GM23338 (cell line): Measurements from ENCODE around the gene FAM171A1. TPM values are rescaled to one million over a fixed set of nuclear protein-coding genes. Genes with fewer than 3 reads are reported as not detected.

Source experiments
- ATAC-seq: fragments of 200-7000 bp; cut with Tn5 transposase; 3 replicates; pipeline ENCODE4 v1.9.1; 2020
- DNase-seq: peaks from one replicate; pipeline ENCODE4 v3.0.0-alpha.2; 2015; ENCODE audit warnings: low spot score
- H2AFZ ChIP-seq: fragments of 200-600 bp; sonication (generic); 2 replicates; pipeline ENCODE4 v1.8.0; 2016; ENCODE audit warnings: antibody characterized with exemption, mild to moderate bottlenecking, moderate library complexity
- H3F3A ChIP-seq: fragments of 200-600 bp; sonication (generic); replicated peaks from 2 replicates; pipeline ENCODE4 v1.8.0; 2017; ENCODE audit warnings: antibody characterized with exemption, mixed run types, low read depth
- H3K27ac ChIP-seq: fragments of 200-600 bp; sonication (generic); 2 replicates; pipeline ENCODE4 v1.6.1; 2016; ENCODE audit warnings: low read depth
- H3K27me3 ChIP-seq: fragments of 200-600 bp; sonication (generic); 2 replicates; pipeline ENCODE4 v1.8.0; 2016; ENCODE audit warnings: mild to moderate bottlenecking, mixed run types, moderate library complexity; ENCODE audit not compliant: insufficient read depth
- H3K36me3 ChIP-seq: fragments of 200-600 bp; sonication (generic); 2 replicates; pipeline ENCODE4 v1.8.0; 2016; ENCODE audit warnings: mild to moderate bottlenecking; ENCODE audit not compliant: insufficient read depth
- H3K4me1 ChIP-seq: fragments of 200-600 bp; sonication (generic); 2 replicates; pipeline ENCODE4 v1.8.0; 2016; ENCODE audit warnings: mild to moderate bottlenecking, moderate library complexity; ENCODE audit not compliant: insufficient read depth
- H3K4me2 ChIP-seq: fragments of 200-600 bp; sonication (generic); 2 replicates; pipeline ENCODE4 v1.7.1; 2017; ENCODE audit warnings: mixed run types
- H3K4me3 ChIP-seq: fragments of 200-600 bp; sonication (generic); 2 replicates; pipeline ENCODE4 v1.6.1; 2016; ENCODE audit warnings: mixed run types
- H3K79me2 ChIP-seq: fragments of 200-600 bp; sonication (generic); replicated peaks from 2 replicates; pipeline ENCODE4 v1.8.0; 2017; ENCODE audit warnings: mild to moderate bottlenecking; ENCODE audit not compliant: insufficient read depth
- H3K9me2 ChIP-seq: fragments of 200-600 bp; sonication (generic); 2 replicates; pipeline ENCODE4 v1.8.0; 2017; ENCODE audit not compliant: insufficient read depth
- H4K20me1 ChIP-seq: fragments of 200-600 bp; sonication (generic); replicated peaks from 2 replicates; pipeline ENCODE4 v1.8.0; 2017; ENCODE audit warnings: mild to moderate bottlenecking; ENCODE audit not compliant: insufficient read depth
- H3K27ac Mint-ChIP-seq: 2 replicates; pipeline ENCODE4 v1.8.0; 2020; ENCODE audit warnings: inconsistent platforms, mild to moderate bottlenecking, moderate library complexity, mixed read lengths
- H3K27me3 Mint-ChIP-seq: 3 replicates; pipeline ENCODE4 v1.8.0; 2022; ENCODE audit warnings: low read depth, mild to moderate bottlenecking, moderate library complexity, mixed read lengths, inconsistent platforms; ENCODE audit not compliant: insufficient read depth, poor library complexity
- H3K36me3 Mint-ChIP-seq: 3 replicates; pipeline ENCODE4 v1.8.0; 2021; ENCODE audit warnings: low read depth, mild to moderate bottlenecking, inconsistent platforms, moderate library complexity, mixed read lengths
- H3K4me1 Mint-ChIP-seq: 3 replicates; pipeline ENCODE4 v1.8.0; 2020; ENCODE audit warnings: mild to moderate bottlenecking, inconsistent platforms, mixed read lengths
- H3K4me3 Mint-ChIP-seq: 3 replicates; pipeline ENCODE4 v1.8.0; 2021; ENCODE audit warnings: moderate library complexity, mild to moderate bottlenecking, inconsistent platforms, mixed read lengths
- H3K9me3 Mint-ChIP-seq: 3 replicates; pipeline ENCODE4 v1.8.0; 2020; ENCODE audit warnings: moderate library complexity, mild to moderate bottlenecking, inconsistent platforms, mixed read lengths
- CTCF ChIP-seq, 2 experiments: fragments of 200-600 bp in 1 of 2; sonication (generic) in 1 of 2; conservative IDR thresholded peaks; 2 replicates each; pipeline versions ENCODE4 v1.5.1 to v1.6.1; 2016 to 2017; ENCODE audit warnings: antibody characterized with exemption in 2 of 2, low read depth in 2 of 2, mild to moderate bottlenecking in 2 of 2, moderate library complexity in 1 of 2
- EZH2 ChIP-seq: fragments of 200-600 bp; sonication (generic); IDR thresholded peaks from one replicate; pipeline ENCODE4 v1.8.0; 2017; ENCODE audit warnings: antibody characterized with exemption, mild to moderate bottlenecking, low read depth; ENCODE audit not compliant: unreplicated experiment
- EZH2phosphoT487 ChIP-seq: fragments of 200-600 bp; sonication (generic); IDR thresholded peaks from one replicate; pipeline ENCODE4 v1.8.1; 2018; ENCODE audit warnings: antibody characterized with exemption; ENCODE audit not compliant: unreplicated experiment
- JUNB ChIP-seq: IDR thresholded peaks from one replicate; pipeline ENCODE4 v1.6.1; 2016; ENCODE audit warnings: antibody characterized with exemption; ENCODE audit not compliant: unreplicated experiment
- NANOG ChIP-seq: IDR thresholded peaks from 2 replicates; pipeline ENCODE4 v1.6.1; 2016; ENCODE audit warnings: antibody characterized with exemption, borderline replicate concordance
- STAT1 ChIP-seq: IDR thresholded peaks from one replicate; pipeline ENCODE4 v1.6.1; 2016; ENCODE audit warnings: antibody characterized with exemption; ENCODE audit not compliant: unreplicated experiment
- ZNF331 ChIP-seq: fragments of 250-450 bp; sonication (Bioruptor Pico); IDR thresholded peaks from 2 replicates; pipeline ENCODE4 v1.5.0; 2020; ENCODE audit warnings: low read depth, mild to moderate bottlenecking, moderate library complexity
- ZNF462 ChIP-seq: fragments of 250-450 bp; sonication (Bioruptor Pico); IDR thresholded peaks from 2 replicates; pipeline ENCODE4 v1.5.0; 2020; ENCODE audit warnings: mild to moderate bottlenecking, moderate library complexity
- polyA plus RNA-seq: library from polyadenylated mRNA; unstranded; fragments of >200 nt; fragmentation: Nextera tagmentation; extraction: Ambion mirVana; gene quantifications from 2 replicates; pipeline ENCODE4 v1.2.1, GENCODE V29; 2016
- total RNA-seq: library from RNA; depleted of rRNA; stranded (reverse); fragments of >200 nt; shearing (Covaris generic); gene quantifications from 2 replicates; pipeline ENCODE4 v1.2.3, GENCODE V29; 2014

FAM171A1 gene
- total and polyA plus RNA-seq, 2 experiments from 2014 or later: 11.3 to 32.2 TPM

- ATAC-seq (peak; percentile 54), DNase-seq (peak; percentile 37)
- H3K27me3 ChIP-seq: peaks cover 20% of the 10 kb centered on the region; the same call in 1 of the 2 replicates
- peaks cover 14% of the 10 kb centered on the region for H3K27me3 Mint-ChIP-seq
- H3K4me3 Mint-ChIP-seq: peak overlapping the region; percentile 88
- H3K79me2 ChIP-seq: peaks cover 50% of the 10 kb centered on the region
- peak overlapping the region; percentile 87 for H2AFZ ChIP-seq
- peaks cover 3% of the 10 kb centered on the region; the same call in 1 of the 3 replicates for H3K9me3 Mint-ChIP-seq
- peaks cover 4% of the 10 kb centered on the region; the same call in 1 of the 2 replicates for H4K20me1 ChIP-seq
- no peaks in the 10 kb centered on the region; the same call in 1 of the 2 replicates for H3K36me3 ChIP-seq
- peaks cover 5% of the 10 kb centered on the region; the same call in 1 of the 2 replicates for H3F3A ChIP-seq
- TF ChIP-seq CTCF (conservative IDR thresholded peaks at IDR 0.05; ENCODE audit: low read depth in 2 of 2): no peak
- no peak for TF ChIP-seq STAT1
- no peak for TF ChIP-seq ZNF462 (CRISPR knock-in tag)
- TF ChIP-seq NANOG: no peak
- TF ChIP-seq EZH2: no peak
- no peak for TF ChIP-seq JUNB
- no peak for TF ChIP-seq ZNF331 (CRISPR knock-in tag)
- no peak for TF ChIP-seq EZH2phosphoT487
- H3K27ac Mint-ChIP-seq: peak overlapping the region; percentile 72; the same call in 1 of the 2 replicates
- H3K4me2 ChIP-seq: peak overlapping the region; percentile 91
- no peak overlapping the region for H3K27ac ChIP-seq
- peak overlapping the region; percentile 73 for H3K4me3 ChIP-seq
- H3K4me1 Mint-ChIP-seq: peaks cover 25% of the 10 kb centered on the region
- H3K4me1 ChIP-seq: peaks cover 16% of the 10 kb centered on the region
- peaks cover 7% of the 10 kb centered on the region; the same call in 2 of the 3 replicates for H3K36me3 Mint-ChIP-seq
- no peaks in the 10 kb centered on the region; the same call in 1 of the 2 replicates for H3K9me2 ChIP-seq
Measured at GRCh38 chr10:15369256-15370211, 1.6 kb downstream of the FAM171A1 start.
